ENCODE data around the gene LARGE1.
A peak's percentile ranks its signal among the peaks of the same experiment; 100 is the strongest.

LARGE1 gene

GRCh38 chr22:33553493-33553892 is 366.8 kb downstream of the LARGE1 start:
- Histone ChIP-seq H3K27ac (ENCODE audit: low read depth, low read length) (no peak overlapping the region), H3K9me3 (ENCODE audit: control insufficient read depth, insufficient read depth, low read length) (no peaks in the 10 kb centered on the region), H3K9ac (ENCODE audit: low read depth, low read length) (no peak overlapping the region), H3K36me3 (ENCODE audit: control insufficient read depth, insufficient read depth, low read length) (peaks cover 3% of the 10 kb centered on the region; the same call in 1 of the 2 replicates), H3K4me3 (ENCODE audit: low read depth, low read length) (no peak overlapping the region), H3K4me1 (ENCODE audit: control insufficient read depth, insufficient read depth, low read length) (no peaks in the 10 kb centered on the region), H3K27me3 (ENCODE audit: control insufficient read depth, insufficient read depth, low read length) (no peaks in the 10 kb centered on the region)

GRCh38 chr22:33544707-33545106 is 375.6 kb downstream of the LARGE1 start:
- H3K9me3 ChIP-seq (ENCODE audit: control insufficient read depth, insufficient read depth, low read length): no peaks in the 10 kb centered on the region
- H3K4me3 ChIP-seq (ENCODE audit: low read depth, low read length): no peak overlapping the region
- no peak overlapping the region for H3K27ac ChIP-seq (ENCODE audit: low read depth, low read length)
- H3K27me3 ChIP-seq (ENCODE audit: control insufficient read depth, insufficient read depth, low read length): no peaks in the 10 kb centered on the region
- no peaks in the 10 kb centered on the region for H3K4me1 ChIP-seq (ENCODE audit: control insufficient read depth, insufficient read depth, low read length)
- H3K36me3 ChIP-seq (ENCODE audit: control insufficient read depth, insufficient read depth, low read length): peaks cover 3% of the 10 kb centered on the region; the same call in 1 of the 2 replicates
- no peak overlapping the region for H3K9ac ChIP-seq (ENCODE audit: low read depth, low read length)

- H3K9ac ChIP-seq (ENCODE audit: low read depth, low read length): no peak overlapping the region
- no peaks in the 10 kb centered on the region for H3K4me1 ChIP-seq (ENCODE audit: control insufficient read depth, insufficient read depth, low read length)
These were observed 377.6 kb downstream of the LARGE1 start for GRCh38 chr22:33542722-33543121.

DNA sequence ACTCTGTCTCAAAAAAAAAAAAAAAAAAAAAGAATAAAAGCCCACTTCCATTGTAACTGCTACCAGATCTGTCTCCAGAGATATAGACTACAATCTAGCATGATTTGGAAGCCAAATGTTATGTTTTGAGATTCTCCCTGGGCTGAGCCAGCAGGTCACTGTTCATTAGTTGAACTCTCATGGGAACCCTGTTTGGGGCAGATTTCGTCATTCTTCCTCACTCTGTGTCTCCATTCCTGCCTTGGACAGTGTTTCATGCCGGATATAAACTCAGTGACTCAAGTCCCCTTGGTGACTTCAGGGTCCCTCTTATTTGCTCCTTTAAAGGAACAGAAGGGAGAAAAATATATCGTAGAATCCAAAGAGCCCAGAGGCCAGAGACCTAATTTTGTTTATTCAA is 378.1 kb downstream of the LARGE1 start:
- Histone ChIP-seq H3K4me1 (ENCODE audit: control insufficient read depth, insufficient read depth, low read length) (no peaks in the 10 kb centered on the region), H3K27me3 (ENCODE audit: control insufficient read depth, insufficient read depth, low read length) (no peaks in the 10 kb centered on the region), H3K9ac (ENCODE audit: low read depth, low read length) (no peak overlapping the region), H3K36me3 (ENCODE audit: control insufficient read depth, insufficient read depth, low read length) (no peaks in the 10 kb centered on the region), H3K9me3 (ENCODE audit: control insufficient read depth, insufficient read depth, low read length) (no peaks in the 10 kb centered on the region), H3K4me3 (ENCODE audit: low read depth, low read length) (no peak overlapping the region), H3K27ac (ENCODE audit: low read depth, low read length) (no peak overlapping the region)

More at GRCh38 chr22:33542722-33543121, 377.6 kb downstream of the LARGE1 start:
- Histone ChIP-seq H3K36me3 (ENCODE audit: control insufficient read depth, insufficient read depth, low read length) (no peaks in the 10 kb centered on the region), H3K27me3 (ENCODE audit: control insufficient read depth, insufficient read depth, low read length) (no peaks in the 10 kb centered on the region), H3K9me3 (ENCODE audit: control insufficient read depth, insufficient read depth, low read length) (no peaks in the 10 kb centered on the region), H3K27ac (ENCODE audit: low read depth, low read length) (no peak overlapping the region), H3K4me3 (ENCODE audit: low read depth, low read length) (no peak overlapping the region)

DNA sequence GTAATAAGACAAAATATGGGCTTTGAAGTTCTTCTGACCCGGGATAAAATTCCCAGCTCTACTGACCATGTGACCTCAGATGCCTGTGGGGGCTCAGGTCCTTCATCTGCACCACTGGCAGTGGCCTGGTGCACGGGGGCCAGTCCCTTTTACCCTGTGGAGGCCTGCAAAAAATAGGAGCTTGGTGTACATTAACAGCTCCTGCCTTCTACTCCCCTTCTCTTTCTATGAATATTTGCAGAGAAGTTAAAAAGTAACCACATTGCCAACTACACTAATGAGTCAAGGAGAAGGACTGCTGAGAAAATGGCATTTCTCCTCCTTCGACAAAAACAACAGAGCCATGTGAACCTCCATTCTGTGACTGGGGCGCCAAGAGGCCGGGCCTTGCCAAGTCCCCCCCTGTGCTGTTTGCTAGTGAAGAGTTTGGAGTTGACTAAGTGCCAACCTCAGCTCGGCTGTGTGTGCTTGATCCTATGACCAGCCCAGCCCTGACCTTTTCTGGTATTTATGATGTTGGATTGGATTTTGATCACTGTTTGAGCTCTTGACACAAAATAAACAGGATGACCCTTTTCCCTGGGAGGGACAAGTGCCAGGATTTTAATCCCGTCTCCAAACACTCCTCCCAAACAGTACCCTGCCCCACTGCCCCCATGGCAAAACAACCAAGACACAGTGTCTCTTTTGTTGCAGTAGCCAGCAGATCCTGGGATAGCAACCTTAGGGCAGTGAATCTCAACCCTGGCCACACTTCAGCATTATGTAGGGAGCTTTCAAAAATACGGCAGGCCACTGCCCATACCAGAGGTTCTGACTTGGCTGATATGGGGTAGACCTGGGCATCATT is 380.1 kb downstream of the LARGE1 start:
- Histone ChIP-seq H3K27me3 (ENCODE audit: control insufficient read depth, insufficient read depth, low read length) (no peaks in the 10 kb centered on the region), H3K9me3 (ENCODE audit: control insufficient read depth, insufficient read depth, low read length) (no peaks in the 10 kb centered on the region), H3K4me3 (ENCODE audit: low read depth, low read length) (no peak overlapping the region), H3K27ac (ENCODE audit: low read depth, low read length) (peak overlapping the region; percentile 51), H3K36me3 (ENCODE audit: control insufficient read depth, insufficient read depth, low read length) (no peaks in the 10 kb centered on the region), H3K4me1 (ENCODE audit: control insufficient read depth, insufficient read depth, low read length) (no peaks in the 10 kb centered on the region), H3K9ac (ENCODE audit: low read depth, low read length) (no peak overlapping the region)

GRCh38 chr22:33539202-33539901 is 380.9 kb downstream of the LARGE1 start:
- Histone ChIP-seq H3K36me3 (ENCODE audit: control insufficient read depth, insufficient read depth, low read length) (no peaks in the 10 kb centered on the region), H3K9me3 (ENCODE audit: control insufficient read depth, insufficient read depth, low read length) (no peaks in the 10 kb centered on the region), H3K27ac (ENCODE audit: low read depth, low read length) (peak overlapping the region; percentile 51), H3K27me3 (ENCODE audit: control insufficient read depth, insufficient read depth, low read length) (no peaks in the 10 kb centered on the region), H3K4me1 (ENCODE audit: control insufficient read depth, insufficient read depth, low read length) (no peaks in the 10 kb centered on the region), H3K9ac (ENCODE audit: low read depth, low read length) (no peak overlapping the region), H3K4me3 (ENCODE audit: low read depth, low read length) (no peak overlapping the region)

DNA sequence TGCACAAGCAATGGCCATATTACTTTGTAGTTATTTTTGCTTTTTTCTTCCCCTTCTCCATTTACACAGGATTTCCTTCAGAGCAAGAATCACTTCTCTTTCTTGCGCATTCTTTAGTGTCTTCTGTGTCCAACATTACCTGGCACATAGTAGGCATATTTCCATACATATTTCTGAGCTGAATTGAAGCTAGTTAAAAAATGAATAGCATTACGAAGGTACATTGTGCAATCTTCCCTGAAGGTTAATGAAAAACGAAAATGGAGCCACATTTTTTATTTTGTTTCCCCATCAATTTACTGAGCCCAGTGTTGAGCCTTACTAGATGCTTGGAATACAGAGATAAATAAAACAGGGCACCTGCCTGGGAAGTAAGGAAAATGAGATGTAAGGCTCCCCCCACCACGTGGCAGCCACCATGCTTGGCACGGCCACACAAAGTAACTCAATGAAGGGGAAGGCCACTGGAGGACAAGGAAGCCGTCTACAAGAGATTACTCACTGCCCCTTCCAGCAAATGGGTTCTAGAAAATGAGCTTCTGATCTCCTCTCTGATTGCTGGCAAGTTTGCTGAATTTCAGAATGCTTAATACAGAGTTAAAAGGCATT is 381.9 kb downstream of the LARGE1 start:
- Histone ChIP-seq H3K9me3 (ENCODE audit: control insufficient read depth, insufficient read depth, low read length) (no peaks in the 10 kb centered on the region), H3K9ac (ENCODE audit: low read depth, low read length) (no peak overlapping the region), H3K27me3 (ENCODE audit: control insufficient read depth, insufficient read depth, low read length) (no peaks in the 10 kb centered on the region), H3K27ac (ENCODE audit: low read depth, low read length) (no peak overlapping the region), H3K4me1 (ENCODE audit: control insufficient read depth, insufficient read depth, low read length) (no peaks in the 10 kb centered on the region), H3K4me3 (ENCODE audit: low read depth, low read length) (no peak overlapping the region), H3K36me3 (ENCODE audit: control insufficient read depth, insufficient read depth, low read length) (no peaks in the 10 kb centered on the region)

DNA sequence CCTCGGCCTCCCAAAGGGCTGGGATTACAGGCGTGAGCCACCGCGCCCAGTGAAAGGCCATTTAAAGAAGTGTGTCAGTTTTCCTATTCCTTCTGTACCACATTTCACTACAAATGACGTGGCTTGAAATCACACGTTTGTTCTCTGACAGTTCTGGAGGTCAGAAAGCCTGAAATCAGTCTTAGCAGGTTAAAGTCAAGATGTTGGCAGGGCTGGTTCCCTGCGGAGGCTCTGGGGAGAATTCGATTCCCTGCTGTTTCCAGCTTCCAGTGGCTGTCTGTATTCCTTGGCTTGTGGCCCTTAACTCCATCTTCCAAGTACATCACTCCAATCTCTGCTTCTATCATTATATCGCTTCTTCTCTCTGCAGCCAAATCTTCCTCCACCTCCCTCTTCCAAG is 383.2 kb downstream of the LARGE1 start:
- Histone ChIP-seq H3K9me3 (ENCODE audit: control insufficient read depth, insufficient read depth, low read length) (no peaks in the 10 kb centered on the region), H3K27me3 (ENCODE audit: control insufficient read depth, insufficient read depth, low read length) (no peaks in the 10 kb centered on the region), H3K27ac (ENCODE audit: low read depth, low read length) (no peak overlapping the region), H3K4me3 (ENCODE audit: low read depth, low read length) (no peak overlapping the region), H3K4me1 (ENCODE audit: control insufficient read depth, insufficient read depth, low read length) (no peaks in the 10 kb centered on the region), H3K9ac (ENCODE audit: low read depth, low read length) (no peak overlapping the region), H3K36me3 (ENCODE audit: control insufficient read depth, insufficient read depth, low read length) (no peaks in the 10 kb centered on the region)

GRCh38 chr22:33535937-33536875 is 384.1 kb downstream of the LARGE1 start:
- Histone ChIP-seq H3K36me3 (ENCODE audit: control insufficient read depth, insufficient read depth, low read length) (no peaks in the 10 kb centered on the region), H3K9me3 (ENCODE audit: control insufficient read depth, insufficient read depth, low read length) (no peaks in the 10 kb centered on the region), H3K27ac (ENCODE audit: low read depth, low read length) (no peak overlapping the region), H3K4me1 (ENCODE audit: control insufficient read depth, insufficient read depth, low read length) (no peaks in the 10 kb centered on the region), H3K9ac (ENCODE audit: low read depth, low read length) (no peak overlapping the region), H3K4me3 (ENCODE audit: low read depth, low read length) (no peak overlapping the region), H3K27me3 (ENCODE audit: control insufficient read depth, insufficient read depth, low read length) (no peaks in the 10 kb centered on the region)

- H3K4me1 ChIP-seq (ENCODE audit: control insufficient read depth, insufficient read depth, low read length): peaks cover 10% of the 10 kb centered on the region; the same call in 1 of the 2 replicates
- no peak overlapping the region for H3K9ac ChIP-seq (ENCODE audit: low read depth, low read length)
- H3K27ac ChIP-seq (ENCODE audit: low read depth, low read length): no peak overlapping the region
- no peak overlapping the region for H3K4me3 ChIP-seq (ENCODE audit: low read depth, low read length)
- no peaks in the 10 kb centered on the region for H3K36me3 ChIP-seq (ENCODE audit: control insufficient read depth, insufficient read depth, low read length)
- H3K9me3 ChIP-seq (ENCODE audit: control insufficient read depth, insufficient read depth, low read length): no peaks in the 10 kb centered on the region
- H3K27me3 ChIP-seq (ENCODE audit: control insufficient read depth, insufficient read depth, low read length): no peaks in the 10 kb centered on the region
These were observed 390.7 kb downstream of the LARGE1 start for GRCh38 chr22:33529424-33530113.
